Glutamatergic neuron (in vitro differentiated cells): ENCODE measurements around the gene VSTM4. TPM values are rescaled to one million over a fixed set of nuclear protein-coding genes. Genes with fewer than 3 reads are reported as not detected.

Experiments used
- DNase-seq: peaks from one replicate; pipeline ENCODE4 v3.0.0; 2022
- H3K27ac Mint-ChIP-seq: one replicate; pipeline ENCODE4 v1.8.0; 2020; ENCODE audit warnings: mild to moderate bottlenecking, mixed read lengths, inconsistent platforms; ENCODE audit not compliant: unreplicated experiment
- H3K27me3 Mint-ChIP-seq: one replicate; pipeline ENCODE4 v1.8.0; 2020; ENCODE audit warnings: mild to moderate bottlenecking, moderate library complexity, mixed read lengths, inconsistent platforms; ENCODE audit not compliant: unreplicated experiment
- H3K36me3 Mint-ChIP-seq: one replicate; pipeline ENCODE4 v1.8.0; 2020; ENCODE audit warnings: mild to moderate bottlenecking, mixed read lengths, inconsistent platforms; ENCODE audit not compliant: unreplicated experiment
- H3K4me1 Mint-ChIP-seq: one replicate; pipeline ENCODE4 v1.8.0; 2020; ENCODE audit warnings: mild to moderate bottlenecking, low read depth, mixed read lengths, inconsistent platforms; ENCODE audit not compliant: unreplicated experiment
- H3K4me3 Mint-ChIP-seq: one replicate; pipeline ENCODE4 v1.8.0; 2020; ENCODE audit warnings: mild to moderate bottlenecking, mixed read lengths, inconsistent platforms; ENCODE audit not compliant: unreplicated experiment
- H3K9me3 Mint-ChIP-seq: one replicate; pipeline ENCODE4 v1.8.0; 2020; ENCODE audit warnings: mild to moderate bottlenecking, moderate library complexity, mixed read lengths, inconsistent platforms; ENCODE audit not compliant: unreplicated experiment
- CTCF ChIP-seq: fragments of 200-600 bp; sonication (generic); IDR thresholded peaks from one replicate; pipeline ENCODE4 v1.5.0; 2021; ENCODE audit not compliant: partially characterized antibody, unreplicated experiment
- total RNA-seq: library from RNA; stranded (reverse); fragmentation: NEBNext Ultra II Directional; extraction: Animal tissue kit (Norgen Biotek cat#: 25700); gene quantifications from one replicate; pipeline ENCODE4 v1.2.1, GENCODE V29; 2021; ENCODE audit not compliant: unreplicated experiment

VSTM4 gene
- total RNA-seq, 1 donor from 2014 or later = 2.0 TPM

GRCh38 chr10:49105076-49105475, 10.2 kb downstream of the VSTM4 start:
- Mint-ChIP-seq H3K9me3 (peaks cover 5% of the 10 kb centered on the region), H3K27ac (no peak overlapping the region), H3K4me3 (no peak overlapping the region), H3K27me3 (peaks cover 11% of the 10 kb centered on the region), H3K4me1 (peaks cover 13% of the 10 kb centered on the region), H3K36me3 (no peaks in the 10 kb centered on the region)
- no peak for DNase-seq
- no peak for TF ChIP-seq CTCF

- Mint-ChIP-seq H3K36me3 (no peaks in the 10 kb centered on the region), H3K9me3 (peaks cover 4% of the 10 kb centered on the region), H3K4me3 (no peak overlapping the region), H3K27me3 (peaks cover 6% of the 10 kb centered on the region), H3K4me1 (peaks cover 11% of the 10 kb centered on the region), H3K27ac (no peak overlapping the region)
- no peak for DNase-seq
- no peak for TF ChIP-seq CTCF
Measured at GRCh38 chr10:49104323-49104722, 11.0 kb downstream of the VSTM4 start.

- Mint-ChIP-seq H3K27ac (no peak overlapping the region), H3K27me3 (peaks cover 5% of the 10 kb centered on the region), H3K36me3 (no peaks in the 10 kb centered on the region), H3K4me3 (no peak overlapping the region), H3K9me3 (peaks cover 3% of the 10 kb centered on the region), H3K4me1 (peaks cover 11% of the 10 kb centered on the region)
- no peak for TF ChIP-seq CTCF
- DNase-seq = no peak
Measured at GRCh38 chr10:49103761-49104160, 11.6 kb downstream of the VSTM4 start.

- H3K9me3 Mint-ChIP-seq = peaks cover 2% of the 10 kb centered on the region
- DNase-seq = no peak
- TF ChIP-seq CTCF = no peak
Measured at GRCh38 chr10:49099046-49099445, 16.3 kb downstream of the VSTM4 start.

GRCh38 chr10:49096890-49097445, 18.4 kb downstream of the VSTM4 start:
- TF ChIP-seq CTCF = no peak
- no peak for DNase-seq
- peaks cover 10% of the 10 kb centered on the region for H3K4me1 Mint-ChIP-seq
- H3K4me3 Mint-ChIP-seq = no peak overlapping the region
- H3K36me3 Mint-ChIP-seq = no peaks in the 10 kb centered on the region
- H3K27me3 Mint-ChIP-seq = peaks cover 4% of the 10 kb centered on the region
- no peak overlapping the region for H3K27ac Mint-ChIP-seq
- peaks cover 2% of the 10 kb centered on the region for H3K9me3 Mint-ChIP-seq

More at GRCh38 chr10:49099046-49099445, 16.3 kb downstream of the VSTM4 start:
- no peak overlapping the region for H3K4me3 Mint-ChIP-seq
- H3K27me3 Mint-ChIP-seq = peaks cover 4% of the 10 kb centered on the region
- no peaks in the 10 kb centered on the region for H3K36me3 Mint-ChIP-seq
- peak overlapping the region; percentile 48 for H3K27ac Mint-ChIP-seq
- peaks cover 10% of the 10 kb centered on the region for H3K4me1 Mint-ChIP-seq
